Umbilical cord (tissue), 2 donors: ENCODE data around the gene ARL2. TPM values are rescaled to one million over a fixed set of nuclear protein-coding genes. Genes with fewer than 3 reads are reported as not detected.
A peak's percentile ranks its signal among the peaks of the same experiment; 100 is the strongest.

ENCODE experiments used
- DNase-seq: peaks from one replicate; pipeline ENCODE4 v3.0.0-alpha.2; 2015; ENCODE audit warnings: low spot score
- total RNA-seq: library from RNA; depleted of rRNA; stranded (reverse); fragments of >200 nt; gene quantifications from one replicate; pipeline ENCODE4 v1.2.3, GENCODE V29; 2014; ENCODE audit warnings: low replicate concordance; ENCODE audit not compliant: insufficient read depth

Gene ARL2
- total RNA-seq, 1 donor from 2014 or later: 60.2 TPM

DNA sequence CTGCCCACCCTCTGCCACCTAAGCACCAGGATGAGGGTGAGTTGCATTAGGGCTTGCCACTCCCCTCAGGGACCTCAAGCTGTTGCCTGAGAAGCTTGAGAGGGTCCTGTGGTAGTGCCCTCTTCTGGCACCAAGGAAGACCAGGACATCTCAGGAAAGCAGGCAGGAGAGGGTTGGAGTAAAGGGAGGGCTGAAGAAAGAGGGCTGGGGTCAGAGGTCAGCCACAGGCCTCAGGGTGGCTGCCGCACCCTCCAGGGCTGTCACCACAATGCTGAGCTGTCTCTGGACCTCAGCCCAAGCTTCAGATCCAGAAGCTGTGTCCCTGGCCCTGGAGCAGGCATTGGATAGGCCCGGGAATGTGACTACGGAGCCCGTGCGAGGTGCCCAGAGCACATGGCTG is 31.1 kb downstream of the ARL2 start:
- DNase-seq: no peak

DNA sequence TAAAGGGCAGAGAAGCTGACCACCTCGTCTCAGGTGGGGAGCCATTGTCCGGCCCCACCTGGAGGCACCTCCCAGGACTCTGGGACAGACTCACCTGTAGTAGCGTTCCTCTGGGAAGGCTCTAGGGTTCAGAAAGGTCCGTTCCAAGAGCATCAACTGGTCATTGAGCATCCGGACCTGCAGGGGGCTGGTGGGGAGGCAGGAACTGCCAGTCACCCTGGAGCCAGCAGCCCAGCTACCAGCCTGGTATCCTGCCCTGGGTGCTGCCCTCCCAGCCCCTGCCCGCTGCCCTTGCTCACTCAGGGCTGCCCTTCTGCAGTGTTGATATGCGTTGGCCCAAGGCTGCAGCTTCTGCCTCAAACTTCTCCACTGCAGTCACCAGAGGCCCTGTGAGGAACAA is 31.8 kb downstream of the ARL2 start:
- DNase-seq: no peak

DNA sequence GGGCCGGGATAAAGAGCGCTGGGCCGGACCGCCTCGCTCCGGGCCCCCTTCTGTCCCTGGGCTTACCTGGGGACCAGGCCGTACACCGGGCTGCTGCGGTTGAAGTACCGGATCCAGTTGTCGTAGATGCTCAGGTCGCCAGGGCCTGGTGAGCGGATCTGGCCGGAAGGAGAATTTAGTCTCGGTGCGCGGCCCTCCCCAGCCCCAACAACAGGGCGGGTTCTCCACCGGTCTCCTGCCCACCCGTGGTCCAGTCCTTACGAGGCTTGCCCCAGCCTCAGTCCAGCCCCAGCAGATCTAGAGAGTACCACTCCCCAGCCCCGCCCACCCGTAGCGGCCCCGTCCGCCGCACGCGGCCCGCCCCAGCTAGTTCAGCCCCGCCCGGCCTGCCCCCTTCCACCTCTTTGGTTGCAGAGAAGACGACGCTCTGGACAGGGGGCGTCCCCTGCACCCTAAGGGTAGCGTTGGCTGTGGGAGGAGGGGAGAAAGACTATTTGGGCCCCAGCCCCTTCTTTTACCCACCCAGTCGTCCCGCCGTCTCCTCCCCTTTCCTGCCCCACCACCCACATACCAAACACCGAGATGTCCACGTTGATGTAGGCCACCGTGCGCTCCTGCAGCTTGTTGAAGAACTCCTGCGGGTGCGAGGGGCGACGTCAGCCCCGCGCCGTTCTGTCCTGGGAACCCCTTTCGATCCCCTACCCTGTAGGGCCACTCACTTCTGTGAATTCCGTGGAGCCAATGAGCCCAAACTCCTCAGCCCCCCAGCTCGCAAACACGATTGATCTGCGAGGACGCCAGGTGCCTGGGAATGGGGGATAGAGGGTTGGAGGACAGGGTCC is 33.8 kb downstream of the ARL2 start:
- DNase-seq: peak; percentile 35

DNA sequence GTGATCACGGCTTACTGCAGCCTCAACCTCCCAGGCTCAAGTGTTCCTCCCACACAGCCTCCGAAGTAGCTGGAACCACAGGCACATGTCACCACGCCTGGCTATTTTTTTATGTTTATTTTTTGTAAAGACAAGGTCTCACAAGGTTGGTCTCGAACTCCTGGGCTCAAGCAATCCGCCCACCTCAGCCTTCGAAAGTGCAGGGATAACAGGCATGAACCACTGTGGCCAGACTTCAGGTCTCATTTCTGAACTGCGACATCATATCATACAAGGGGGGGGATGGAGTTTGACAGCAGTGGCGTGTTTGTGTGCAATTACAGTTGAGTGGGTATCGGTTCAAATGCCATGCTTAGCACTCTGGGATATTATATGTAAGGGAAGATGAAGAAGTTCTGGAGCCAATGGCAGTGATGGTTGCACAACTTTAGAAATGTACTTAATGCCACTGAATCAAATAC is 37.5 kb downstream of the ARL2 start:
- no peak for DNase-seq

DNA sequence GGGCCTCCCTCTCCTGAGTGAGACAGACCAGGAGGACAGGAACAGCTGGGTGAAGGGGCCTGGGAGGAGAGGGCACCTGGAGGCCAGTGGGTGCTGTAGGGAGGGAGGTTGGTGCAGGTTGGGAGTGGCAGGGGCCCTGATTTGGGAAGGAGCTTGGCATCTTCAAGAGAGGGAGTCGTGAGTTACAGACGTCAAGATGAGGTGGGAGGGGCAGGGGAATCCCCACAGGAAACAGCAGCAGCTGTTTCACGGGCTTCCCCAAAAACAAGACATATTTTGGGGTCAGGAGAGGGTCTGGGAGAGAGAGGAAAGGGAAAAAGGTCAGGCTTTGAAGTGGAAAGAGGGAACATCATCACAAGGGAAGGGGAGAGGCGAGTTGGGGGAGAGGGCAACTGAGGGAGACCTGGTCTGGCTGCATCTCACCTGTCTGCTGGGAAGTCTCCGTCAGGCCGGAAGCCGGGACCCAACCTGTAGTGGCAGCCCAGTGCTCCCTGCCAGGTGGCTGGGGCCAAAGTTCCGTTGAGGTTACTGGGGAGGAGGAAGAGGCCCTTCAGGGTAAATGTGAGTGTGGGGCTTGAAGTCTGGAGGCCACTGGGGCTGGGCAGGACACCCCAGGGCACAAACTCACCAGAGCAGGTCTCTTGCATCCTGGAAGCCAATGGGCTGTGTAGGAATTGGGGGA is 40.0 kb downstream of the ARL2 start:
- no peak for DNase-seq

DNA sequence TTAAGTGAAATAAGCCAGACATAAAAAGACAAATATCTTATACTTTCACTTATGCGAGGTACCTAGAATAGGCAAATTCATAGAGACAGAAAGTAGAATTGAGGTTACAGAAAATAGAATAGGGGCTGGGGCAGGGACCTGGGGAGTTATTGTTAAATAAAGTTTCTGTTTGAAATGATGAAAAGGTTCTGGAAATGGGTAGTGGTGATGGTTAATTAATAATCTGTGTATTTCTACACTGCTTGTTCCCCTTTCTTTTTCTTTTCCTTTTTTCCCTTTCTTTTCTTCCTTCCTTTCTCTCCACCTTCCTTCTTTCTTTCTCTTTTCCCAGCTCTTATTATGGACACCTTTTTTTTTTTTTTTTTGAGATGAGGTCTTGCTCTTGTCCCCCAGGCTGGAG is 41.6 kb downstream of the ARL2 start:
- no peak for DNase-seq

DNA sequence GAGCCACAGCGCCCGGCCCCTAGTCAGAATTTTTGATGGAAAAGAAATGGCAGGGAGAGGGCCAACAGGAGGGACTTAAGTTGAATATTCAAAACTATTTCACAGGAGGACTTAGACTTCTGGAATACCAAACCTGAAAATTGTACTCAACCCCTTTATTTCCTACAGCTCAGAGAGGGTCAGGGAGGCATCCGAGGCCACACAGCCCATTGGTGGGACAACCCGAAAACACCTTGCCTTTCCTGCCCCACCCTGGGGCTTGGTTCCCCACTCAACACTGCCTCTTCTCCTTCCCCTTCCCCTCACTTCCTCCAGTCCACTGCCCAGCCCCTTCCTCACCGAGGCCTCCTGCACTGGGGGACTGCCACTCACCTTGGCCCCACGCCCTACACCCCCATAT is 43.0 kb downstream of the ARL2 start:
- DNase-seq: no peak

DNA sequence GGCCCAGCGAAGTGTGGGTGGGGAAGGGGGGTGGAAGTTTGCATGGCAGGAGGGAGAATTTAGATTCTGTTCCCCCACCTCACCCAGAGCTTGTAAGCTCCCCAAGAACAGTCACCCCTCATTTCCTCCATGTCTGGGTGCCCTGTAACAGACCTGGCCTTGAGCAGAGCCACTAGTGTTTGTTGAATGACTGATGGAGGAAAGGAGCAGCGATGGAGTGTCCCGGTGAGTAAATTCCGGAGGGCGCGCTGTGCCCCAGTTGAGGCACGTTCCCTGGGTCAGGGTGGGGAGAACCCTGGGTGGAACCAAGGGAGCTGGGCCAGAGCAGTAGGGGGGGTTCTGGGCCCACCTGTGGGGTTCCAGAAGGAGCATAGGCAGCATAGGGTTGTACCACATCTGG is 43.6 kb downstream of the ARL2 start:
- no peak for DNase-seq

DNA sequence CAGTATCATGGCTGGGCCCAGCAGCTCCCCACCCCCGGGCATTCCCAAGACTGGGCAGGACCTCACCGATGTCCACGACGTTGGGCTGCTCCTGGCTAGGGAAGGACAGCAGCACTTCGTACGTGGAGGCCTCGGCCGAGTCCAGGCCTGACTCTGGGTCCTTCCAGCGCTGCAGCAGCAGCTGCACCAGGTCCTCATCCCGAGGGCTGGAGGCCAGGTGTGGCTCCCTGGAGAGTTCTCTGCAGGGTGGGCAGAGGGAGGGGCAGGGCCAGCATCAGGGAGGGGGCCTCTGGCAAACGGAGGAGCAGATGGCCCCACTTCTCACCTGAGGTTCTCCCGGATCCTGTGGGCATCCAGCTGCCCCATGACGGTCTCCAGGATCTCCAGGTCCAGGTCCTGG is 44.1 kb downstream of the ARL2 start:
- no peak for DNase-seq

DNA sequence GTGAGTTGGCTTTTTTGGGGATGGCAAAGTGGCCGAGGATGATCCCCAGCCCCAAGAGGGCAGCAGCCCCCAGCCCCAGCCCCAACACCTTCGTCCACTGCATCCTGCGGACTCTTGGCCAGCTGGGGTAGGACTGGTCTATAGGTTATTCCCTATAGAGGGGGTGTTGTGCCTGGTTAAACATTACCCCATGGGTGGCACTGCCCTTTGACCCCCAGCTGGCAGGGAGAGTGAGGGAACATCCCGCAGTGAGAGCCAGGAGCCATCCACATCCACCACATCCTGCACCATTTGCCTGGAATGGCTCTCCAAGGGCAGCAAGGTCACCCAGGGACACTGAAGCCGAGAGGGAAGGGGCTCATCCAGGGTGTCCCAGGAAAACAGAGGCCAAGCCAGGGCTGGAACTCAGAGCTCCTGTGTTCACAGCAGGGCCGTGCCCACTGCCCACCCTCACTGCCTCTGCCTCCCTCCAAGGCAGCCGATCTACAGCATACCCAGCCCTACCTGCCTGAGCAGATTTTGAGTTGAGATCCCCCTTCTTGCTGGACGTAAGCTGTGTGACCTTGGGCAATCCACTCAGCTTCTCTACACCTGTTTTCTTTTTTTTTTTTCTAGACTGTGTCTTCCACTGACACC is 44.6 kb downstream of the ARL2 start, which contains the start of gene NAALADL1:
Gene NAALADL1 (minus strand): TSS at position 135 of the 636 bp plus-strand sequence. CDS start 32 bp downstream, at position 103.
- no peak for DNase-seq

DNA sequence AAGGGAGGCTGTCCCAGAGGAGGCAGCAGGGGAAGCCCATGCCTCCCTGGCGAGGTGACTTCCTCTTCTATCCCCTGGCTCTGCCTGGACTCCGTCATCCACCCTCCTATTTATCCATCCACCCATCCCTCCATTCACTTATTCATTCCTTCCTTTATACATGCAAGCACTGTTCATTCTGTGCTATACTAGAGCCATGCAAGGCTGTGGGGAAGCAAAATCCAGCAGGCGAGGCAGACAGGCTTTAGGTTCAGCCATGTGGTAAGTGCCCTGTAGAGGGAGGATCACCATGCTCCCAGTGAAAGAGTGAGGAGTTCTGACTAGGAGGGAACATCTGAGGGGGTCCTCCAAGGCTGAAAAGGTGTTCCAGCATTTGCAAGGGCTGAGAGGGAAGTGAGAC is 45.6 kb downstream of the ARL2 start:
- no peak for DNase-seq

DNA sequence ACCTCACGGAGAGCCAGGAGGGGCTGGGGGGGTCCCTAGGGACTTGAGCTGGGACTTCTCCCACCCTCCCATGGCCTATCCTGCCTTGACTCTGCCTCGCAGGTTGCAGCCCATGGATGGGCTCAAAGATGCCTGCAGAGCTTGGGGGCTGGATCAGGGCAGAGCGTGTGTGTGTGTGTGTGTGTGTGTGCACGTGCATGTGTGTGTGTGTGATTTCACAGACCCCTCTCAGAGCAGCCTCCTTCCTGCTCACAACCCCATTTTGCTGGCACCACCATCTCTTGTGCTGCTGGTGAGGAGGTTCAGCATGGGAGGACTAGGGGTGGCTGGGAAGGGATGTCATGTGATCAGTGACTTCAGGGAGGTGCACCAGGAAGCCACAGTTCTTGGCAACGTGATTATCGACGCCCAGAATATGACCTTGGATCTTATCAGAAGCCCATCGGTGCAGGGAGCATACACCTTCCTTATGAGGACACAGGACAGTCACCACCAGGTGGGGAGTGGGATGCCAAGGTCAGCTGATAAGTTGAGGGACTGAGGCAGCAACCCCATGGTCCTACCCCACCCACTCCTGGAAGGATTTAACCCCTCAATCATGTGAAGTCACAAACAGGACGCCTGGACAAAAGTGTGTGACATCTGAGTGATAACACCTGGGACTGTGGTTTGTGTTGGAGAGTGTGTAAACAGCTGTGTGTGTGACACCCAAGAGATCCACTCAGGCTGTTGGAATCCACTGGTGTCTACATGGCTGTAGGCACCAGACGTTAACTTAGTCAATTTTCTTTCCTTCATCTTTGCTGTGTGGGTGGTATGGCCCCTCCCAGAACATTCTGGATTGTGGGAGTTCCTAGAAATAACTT is 46.2 kb downstream of the ARL2 start:
- no peak for DNase-seq

DNA sequence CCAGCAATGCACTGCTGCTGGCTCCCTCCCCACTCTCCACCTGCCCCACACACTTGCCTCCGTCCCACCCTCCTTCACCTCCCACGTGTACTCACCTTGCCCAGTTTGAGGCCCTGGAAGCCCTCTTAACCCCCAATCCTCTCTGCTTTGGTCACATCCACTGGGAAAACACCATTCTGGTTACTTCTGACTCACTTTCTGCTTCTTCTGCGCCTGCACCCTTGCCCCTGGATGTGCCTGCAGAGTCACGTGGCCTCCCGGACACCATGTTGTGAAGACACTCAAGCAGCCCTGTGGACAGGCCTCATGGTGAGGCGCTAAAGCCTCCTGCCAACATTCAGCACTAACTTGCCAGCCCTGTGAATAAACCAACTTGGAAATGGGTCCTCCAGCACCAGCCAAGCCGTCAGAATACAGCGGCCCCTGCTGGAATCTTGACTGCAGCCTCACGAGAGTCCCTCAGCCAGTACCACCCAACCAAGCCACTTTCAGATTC is 47.0 kb downstream of the ARL2 start:
- DNase-seq: no peak

DNA sequence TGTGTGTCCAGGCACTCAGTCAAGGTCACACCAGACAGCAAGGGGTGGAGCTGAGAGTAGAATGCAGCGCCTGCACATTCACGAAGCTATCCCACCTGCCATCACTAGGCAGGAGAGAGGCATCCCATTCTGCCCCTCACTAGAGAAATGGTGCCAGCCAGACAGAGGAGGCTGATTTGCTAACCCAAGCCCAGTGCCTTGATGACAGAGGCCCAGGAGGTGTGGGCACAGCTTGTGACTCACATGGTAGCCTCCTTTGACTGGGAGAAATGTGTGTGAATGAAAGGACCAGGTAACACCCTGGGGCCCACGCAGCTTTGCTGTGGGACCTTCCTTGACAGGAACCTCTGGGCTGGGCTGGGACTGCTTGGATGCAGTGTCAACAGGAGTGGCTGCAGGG is 49.6 kb downstream of the ARL2 start:
- DNase-seq: no peak

DNA sequence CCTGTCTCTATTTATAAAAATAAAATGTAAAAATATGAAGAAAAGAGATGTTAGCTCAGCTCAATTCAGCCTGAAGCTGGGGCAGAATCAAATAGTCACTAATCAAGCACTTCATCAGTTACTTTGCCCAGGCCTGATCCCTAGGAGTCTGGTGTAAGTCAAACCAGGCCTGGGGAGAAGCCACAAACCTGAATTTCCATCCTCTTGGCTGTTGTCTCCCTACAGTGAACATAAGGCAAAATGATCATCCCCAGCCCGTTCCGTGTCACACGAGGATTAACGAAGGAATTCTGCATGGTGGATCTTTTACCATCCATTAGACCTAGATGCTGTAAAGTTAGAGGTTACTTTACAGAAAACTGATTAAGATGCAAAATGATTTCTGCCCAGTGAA is 50.9 kb downstream of the ARL2 start:
- peak; percentile 57 for DNase-seq

DNA sequence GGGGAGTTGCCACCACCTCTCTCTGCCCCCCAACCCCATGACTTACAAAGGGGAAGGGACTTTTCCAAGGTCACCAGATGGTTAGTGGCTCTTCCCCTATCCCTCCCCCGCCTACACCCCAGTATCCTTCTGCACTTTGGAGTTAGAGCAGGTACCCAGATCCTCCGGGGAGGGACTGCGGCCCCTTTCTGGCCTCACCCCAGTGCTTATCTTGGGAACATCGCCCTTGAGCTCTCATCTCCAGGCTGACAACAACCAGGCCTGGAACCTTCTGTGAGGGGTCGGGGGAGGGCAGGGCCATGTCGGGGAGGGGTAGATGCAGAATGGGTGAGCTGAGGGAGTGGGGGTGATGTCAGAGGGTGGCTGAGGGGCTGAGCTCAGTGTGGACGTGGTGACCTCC is 51.9 kb downstream of the ARL2 start:
- peak; percentile 17 for DNase-seq

DNA sequence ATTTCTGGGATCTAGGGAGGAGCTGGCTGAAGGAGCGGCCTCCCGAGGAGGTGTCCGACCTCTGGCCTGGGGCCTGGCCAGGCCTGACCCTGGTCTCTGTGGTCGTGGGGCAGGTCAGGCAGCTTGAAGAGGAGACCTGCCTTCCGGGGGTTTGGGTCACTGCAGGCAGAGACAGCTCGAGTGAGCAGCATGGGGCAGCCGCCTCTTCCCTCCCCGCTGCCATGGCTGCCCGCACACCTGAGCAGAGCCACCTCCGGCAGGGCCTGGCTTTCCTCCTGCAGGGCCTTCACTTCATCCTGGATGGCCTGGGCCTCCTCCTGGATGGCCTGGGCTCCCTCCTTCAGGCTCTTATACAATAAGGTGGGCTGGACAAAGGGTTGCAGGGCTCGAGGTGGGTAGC is 52.4 kb downstream of the ARL2 start:
- no peak for DNase-seq

DNA sequence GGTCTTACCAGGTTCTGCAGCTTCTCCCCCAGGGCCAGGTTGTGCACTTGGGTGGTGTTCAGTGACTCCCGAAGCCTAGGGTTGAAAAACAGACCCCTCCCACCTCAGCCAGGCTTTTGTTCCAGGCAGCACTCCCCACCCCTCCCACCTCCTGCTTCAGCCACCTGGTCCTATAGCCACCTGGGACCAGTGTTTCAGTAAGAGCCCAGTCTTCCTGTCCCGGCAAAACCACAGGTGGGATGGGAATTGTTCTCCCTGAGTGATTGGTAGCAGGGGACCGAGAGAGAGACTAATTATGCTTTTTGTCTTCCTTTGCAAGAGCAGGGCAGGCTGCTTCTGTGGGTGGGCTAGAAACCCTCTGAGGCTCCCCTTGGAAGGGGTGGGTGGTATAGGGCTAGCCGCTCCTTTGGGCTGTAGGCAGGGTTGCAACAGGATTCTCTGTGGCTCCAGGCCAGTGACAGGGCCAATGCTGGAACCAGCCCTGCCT is 52.9 kb downstream of the ARL2 start:
- no peak for DNase-seq

DNA sequence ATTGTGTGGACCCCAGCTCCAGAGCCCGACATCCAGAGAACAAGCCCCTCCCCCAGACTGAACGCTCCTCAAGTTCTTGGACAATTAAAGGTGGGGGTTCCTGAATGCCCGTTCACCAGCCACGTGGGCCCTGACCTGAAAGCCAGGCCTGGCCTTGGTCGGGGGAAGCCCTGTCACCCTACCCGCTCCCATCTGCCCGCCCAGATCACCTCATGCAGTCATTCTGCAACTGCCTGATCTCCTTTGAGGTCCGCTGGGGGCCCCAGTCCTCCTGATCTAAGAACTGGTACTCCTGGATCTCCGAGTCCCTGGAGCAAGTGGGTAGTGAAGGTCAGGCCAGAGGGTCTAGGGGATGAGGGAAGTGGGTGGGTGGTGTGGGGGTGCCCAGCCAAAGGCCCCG is 53.5 kb downstream of the ARL2 start:
- DNase-seq: no peak

DNA sequence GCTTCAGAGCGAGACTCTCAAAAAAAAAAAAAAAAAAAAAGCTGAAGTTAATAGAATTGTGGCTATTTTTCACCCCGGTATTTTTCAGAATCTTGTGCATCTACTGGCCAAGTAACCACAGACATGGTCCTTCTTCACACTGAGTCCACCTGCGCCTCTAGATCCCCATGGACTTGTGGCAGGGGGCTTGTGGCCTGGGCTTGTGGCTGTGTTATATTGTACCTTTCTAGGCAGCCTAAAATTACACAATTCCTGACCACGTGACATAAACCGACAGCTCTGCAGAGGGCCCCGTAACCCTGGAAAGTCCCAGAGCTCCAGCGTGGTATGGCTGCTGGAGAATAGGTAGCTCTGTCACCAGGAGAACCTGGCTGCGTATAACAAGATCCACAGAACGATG is 55.3 kb downstream of the ARL2 start:
- no peak for DNase-seq
